HPDE6-E6E7 (cell line): ENCODE results near the gene WDR82.
"Not testable (repeated sequence)": the region's sequence is repeated elsewhere in the genome, so short reads cannot be mapped to it uniquely, and the experiment has no call there.

Experiments used
- DNase-seq: peaks from one replicate; pipeline ENCODE4 v3.0.0; 2011; ENCODE audit warnings: missing footprints; ENCODE audit errors: extremely low spot score

WDR82 gene

DNA sequence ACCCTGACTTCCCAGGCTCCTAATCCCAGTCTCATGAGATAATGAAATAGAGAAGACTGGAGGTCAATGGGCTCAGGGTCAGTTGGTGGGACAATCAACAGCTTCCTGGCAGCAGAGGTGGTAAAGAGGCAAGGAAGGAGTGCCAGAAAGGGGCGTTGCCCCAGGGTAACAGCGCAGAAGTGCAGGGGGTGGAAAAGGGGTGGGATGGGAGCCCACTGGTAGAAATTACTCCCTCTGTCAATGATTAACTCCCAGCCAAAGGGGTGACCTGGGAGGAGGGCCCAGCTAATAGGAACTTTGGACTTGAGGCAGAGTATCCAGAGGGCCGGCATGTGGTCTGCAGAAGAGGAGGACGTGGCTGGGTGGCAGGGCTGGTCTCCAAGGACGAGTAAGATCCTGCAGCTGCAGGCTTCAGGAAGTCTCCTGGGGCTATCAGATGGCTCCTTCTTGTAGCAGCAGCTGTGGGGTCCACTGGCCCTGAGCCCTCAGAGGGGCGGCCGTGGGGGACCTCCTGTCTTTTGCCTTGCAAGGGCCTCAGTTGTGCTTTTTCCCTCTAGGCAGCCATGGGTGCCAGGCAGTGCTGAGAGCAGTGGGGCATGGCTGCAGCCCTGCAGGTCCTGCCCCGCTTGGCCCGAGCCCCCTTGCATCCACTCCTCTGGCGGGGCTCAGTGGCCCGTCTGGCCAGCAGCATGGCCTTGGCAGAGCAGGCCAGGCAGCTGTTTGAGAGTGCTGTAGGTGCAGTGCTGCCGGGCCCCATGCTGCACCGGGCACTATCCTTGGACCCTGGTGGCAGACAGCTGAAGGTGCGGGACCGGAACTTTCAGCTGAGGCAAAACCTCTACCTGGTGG, 11.5 kb upstream of the WDR82 start:
- no peak for DNase-seq

DNA sequence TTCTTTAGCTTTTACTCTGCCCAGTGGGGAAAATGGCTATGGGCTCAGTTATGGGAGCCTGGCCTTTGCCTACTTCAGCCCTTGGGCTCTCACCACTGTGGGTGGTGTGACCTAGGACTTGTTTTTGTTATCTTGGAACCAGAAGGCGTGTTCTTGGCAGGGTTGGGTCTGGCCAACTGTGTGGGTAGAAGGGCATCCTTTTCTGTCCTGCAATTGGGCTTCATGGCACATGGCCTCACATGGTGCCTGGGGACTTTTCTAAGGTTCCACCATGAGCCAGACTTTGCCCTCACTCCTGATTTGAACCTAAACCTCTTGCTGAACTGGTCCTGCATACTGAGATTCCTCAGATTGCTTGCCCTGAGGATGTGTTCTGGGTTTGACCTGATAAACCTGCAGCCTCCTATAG, 10.9 kb upstream of the WDR82 start:
- DNase-seq: no peak

DNA sequence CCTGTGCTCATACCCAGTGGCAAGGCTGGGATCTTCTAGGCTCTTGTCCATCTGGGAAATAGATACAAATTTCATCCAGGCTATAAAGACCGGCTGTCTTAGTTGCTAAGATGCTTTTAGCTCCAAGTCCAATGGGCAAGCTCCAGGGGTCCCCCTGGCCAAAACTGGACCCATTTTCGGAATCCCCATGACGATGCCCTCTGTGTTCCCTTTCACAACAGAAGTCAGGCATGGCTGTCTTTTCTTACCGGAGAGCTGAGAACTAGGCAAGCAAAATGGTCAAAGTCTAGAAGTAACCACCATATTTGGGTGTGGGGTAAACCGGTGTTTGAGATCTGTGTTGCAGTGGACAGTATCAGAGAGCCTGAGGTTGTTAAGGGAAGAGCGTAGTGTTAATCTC, 10.2 kb upstream of the WDR82 start:
- DNase-seq: no peak

DNA sequence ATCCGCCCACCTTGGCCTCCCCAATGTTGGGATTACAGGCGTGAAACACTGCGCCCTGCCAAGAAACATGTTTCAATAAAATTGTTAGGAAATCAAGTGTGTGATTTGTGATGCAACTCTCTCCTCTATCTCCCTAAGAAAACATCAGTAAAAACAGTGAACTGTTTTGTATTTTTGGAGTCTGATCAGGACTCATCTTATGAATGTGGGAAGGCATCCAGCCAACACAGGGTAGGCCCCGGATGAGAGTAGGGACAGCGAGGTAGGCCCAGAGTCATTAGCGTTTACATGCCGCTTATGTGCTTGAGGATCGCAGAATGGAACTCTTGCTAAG, 8.3 kb upstream of the WDR82 start:
- no peak for DNase-seq

DNA sequence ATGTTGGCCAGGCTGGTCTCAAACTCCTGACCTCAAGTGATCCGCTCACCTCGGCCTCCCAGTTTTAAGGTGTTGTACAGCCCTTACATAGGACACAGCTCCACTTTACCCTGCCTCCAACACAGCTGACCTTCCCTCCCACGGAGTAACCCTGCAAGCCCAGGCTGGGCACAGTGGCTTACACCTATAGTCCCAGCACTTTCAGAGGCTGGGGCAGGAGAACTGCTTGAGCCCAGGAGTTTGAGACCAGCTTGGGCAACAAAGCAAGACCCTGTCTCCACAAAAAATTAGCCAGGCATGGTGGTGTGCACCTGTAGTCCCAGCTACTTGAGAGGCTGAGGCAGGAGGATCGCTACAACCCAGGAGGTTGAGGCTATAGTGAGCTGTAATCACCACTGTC, 5.6 kb upstream of the WDR82 start:
- DNase-seq: not testable (repeated sequence)

DNA sequence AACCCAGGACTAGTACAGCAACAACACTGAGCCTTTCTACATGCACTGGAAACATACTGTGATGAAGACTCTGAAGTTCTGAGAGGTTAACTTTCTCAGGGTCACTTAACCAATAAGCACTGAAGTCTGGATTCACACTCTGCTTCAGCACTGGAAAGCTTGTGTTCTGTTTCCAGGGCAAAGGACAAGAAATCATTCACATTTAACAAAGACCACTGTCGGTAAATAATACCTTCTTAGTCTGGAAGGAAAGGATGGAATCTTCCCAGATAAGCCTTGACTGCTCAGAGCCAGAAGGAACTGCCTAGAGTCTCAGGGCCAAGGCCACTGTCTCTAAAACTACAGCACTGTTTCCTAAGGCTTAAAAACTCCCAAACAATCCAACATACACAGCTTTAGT, 4.9 kb upstream of the WDR82 start:
- no peak for DNase-seq

DNA sequence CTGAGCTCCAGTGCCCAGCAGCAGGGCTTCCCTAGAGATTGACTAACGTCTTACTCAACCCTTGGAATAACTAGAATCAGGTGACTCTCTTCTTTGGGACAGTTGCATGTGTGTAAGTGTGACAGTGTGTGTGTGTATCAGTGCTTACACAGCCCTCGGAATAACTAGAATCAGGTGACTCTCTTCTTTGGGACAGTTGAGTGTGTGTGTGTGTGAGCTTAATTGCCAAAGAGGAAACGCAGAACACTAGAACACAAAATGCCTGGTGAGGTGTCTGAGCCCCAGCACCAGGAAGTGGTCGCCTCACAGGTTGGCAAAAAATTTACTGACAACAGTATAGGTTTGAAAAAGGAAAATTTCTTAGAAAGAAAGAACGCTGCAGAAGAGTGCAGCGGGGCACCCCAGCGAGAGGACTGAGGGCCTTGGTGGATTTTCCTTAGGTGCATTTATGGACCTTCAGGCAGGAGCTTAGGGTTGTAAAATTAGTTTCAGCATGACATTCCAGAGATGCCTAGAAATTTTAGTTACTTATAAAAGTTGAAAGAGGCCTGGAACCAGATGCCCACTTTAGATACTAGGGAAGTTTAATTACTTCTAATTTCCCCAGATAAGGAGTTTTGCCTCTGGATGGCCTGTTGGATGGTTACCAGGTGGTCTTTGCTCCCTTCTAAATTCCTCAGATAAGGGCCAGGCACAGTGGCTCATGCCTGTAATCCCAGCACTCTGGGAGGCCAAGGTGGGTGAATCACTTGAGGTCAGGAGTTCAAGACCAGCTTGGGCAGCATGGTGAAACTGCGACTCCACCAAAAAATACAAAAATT, 3.7 kb upstream of the WDR82 start:
- no peak for DNase-seq

DNA sequence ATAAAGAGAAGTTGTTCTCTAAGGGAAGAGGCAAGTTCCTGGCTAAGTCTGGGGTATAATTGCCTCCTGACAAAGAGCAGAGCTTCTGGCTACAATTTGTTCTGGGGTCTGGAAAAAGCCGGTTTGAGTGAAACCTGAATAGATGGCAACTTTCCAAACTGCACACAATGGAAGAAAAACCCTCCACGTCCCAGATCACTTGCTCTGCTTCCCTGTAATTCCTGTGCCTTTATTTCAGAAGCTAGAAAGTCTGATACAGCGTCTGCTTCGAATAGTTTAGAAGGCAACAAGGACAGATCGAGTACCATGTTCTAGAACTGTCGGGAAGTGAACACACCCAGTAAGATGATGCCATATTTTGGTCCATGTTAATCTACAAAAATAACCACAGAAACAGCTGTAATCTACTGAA, 1.6 kb upstream of the WDR82 start:
- DNase-seq: no peak

DNA sequence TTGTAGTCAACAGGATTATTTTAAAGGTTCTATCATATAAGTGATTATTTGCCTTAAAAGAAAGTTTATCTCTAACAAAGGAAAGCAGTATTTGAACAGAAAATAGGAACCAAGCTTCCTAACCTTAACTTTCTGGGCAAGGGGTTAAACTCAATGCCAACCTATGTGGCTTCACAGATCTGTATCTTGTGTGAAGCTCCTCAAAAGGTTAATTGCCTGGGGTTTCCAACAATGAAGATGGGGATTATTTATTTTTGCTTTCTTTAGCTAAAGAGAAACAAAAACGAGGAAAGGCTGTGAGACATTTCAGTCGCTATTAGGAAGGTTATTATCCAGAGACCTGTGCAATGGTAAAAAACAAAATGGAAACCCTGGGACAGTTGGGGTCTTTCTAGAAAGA, 1.1 kb upstream of the WDR82 start:
- no peak for DNase-seq

DNA sequence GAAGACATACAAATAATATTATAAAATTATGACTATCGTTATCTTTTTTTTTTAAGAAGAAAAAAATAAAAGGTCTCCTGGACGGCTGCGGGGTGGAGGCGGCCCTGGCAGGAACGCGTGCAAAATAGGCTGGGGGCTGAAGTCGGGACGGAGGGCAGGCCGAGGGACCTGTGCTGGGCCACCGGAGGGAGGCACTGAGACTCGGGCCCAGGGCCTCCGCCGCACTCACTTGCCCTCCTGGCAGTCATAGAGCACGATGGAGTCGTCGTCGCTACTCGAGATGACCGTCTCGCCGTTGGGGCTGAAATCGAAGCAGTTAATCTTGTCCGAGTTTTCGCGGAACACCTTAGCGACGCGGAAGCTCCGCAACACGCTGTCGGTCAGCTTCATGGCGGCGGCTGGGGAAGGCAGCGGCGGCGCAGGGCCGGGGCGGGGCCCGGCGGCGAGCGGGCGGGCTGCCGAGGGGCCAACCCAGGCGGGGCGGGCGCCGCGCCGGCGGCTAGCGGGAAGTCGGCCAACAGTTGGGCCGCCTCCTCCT, 408 bp downstream of the WDR82 start:
- no peak for DNase-seq

DNA sequence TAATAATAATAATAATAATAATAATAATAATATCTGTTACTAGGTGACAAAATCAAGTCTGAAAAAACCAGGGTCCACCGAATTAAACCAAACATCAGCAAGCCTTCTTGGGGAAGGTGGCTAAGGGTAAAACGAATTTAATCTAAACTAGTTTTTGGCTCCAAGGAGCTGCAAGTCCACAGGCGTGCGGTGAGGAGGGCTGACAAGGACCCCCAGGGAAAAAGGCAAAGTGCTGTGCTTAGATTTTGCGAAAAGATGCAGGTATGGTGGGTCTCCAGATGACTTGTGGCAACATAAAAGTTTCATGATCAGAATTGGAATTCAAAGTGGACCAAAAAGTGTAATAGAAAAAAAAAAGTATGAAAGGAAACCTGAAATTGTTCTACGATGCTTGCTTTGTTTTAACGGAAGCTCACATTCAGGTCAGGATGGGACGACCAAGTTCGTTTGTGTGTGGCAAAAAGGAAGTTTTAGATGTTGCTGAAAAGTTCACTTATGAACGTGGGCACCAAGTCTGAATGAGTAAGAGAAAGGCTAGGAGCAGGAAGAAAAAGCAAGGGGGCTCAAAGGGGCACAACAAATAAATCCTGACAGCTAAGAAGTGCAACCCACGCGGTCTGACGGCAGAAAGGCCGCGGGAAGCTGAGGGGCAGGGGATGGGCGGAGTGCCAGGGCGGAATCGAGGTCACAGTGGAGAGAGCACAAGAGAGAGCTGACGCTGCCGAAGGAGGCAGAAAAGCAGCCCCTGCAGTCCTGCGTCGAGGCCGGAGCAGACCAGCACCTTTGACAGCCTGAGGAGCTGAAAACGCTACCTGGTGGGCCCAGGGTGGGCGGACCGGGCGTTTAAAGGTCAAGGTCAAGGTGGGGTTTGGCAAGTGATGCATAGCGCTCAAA, 1.1 kb downstream of the WDR82 start:
- no peak for DNase-seq

DNA sequence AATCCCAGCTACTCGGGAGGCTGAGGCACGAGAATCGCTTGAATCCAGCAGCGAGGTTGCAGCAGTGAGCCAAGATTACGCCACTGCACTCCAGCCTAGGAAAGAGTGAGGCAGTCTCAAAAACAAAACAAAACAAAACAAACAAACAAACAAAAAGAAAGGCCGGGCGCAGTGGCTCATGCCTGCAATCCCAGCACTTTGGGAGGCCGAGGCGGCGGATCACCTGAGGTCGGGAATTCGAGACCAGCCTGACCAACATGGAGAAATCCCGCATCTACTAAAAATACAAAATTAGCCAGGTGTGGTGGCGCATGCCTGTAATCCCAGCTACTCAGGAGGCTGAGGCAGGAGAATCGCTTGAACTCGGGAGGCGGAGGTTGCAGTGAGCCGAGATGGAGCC, 3.7 kb downstream of the WDR82 start:
- DNase-seq: not testable (repeated sequence)

DNA sequence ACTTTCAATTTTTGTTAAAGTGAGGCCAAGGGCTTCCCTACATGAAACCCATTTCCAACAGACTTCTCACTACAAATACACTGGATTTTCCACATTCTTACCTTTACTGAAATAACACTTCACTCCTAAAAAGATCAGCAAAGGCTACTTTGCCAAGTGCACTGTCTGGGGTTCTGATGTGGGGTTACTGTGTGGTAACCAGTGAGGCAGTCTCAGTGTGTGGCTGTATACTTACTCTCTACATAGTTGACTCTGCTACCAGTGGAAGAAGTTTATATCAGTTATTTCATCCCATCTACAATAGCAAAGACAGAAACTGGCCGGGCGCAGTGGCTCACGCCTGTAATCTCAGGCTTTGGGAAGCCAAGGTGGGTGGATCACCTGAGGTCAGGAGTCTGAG, 5.6 kb downstream of the WDR82 start:
- no peak for DNase-seq

DNA sequence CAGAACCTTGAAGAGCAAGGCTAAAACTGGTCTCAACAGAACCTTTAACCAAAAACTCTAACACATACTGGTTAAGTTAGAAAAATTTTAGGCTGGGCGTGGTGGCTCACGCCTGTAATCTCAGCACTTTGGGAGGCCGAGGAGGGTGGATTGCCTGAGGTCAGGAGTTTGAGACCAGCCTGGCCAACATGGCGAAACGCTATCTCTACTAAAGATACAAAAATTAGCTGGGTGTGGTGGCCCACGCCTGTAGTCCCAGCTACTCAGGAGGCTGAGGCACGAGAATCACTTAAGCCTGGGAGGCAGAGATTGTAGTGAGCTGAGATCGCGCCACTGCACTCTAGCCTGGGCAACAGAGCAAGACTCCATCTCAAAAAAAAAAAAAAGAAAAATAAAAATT, 6.3 kb downstream of the WDR82 start:
- not testable (repeated sequence) for DNase-seq

DNA sequence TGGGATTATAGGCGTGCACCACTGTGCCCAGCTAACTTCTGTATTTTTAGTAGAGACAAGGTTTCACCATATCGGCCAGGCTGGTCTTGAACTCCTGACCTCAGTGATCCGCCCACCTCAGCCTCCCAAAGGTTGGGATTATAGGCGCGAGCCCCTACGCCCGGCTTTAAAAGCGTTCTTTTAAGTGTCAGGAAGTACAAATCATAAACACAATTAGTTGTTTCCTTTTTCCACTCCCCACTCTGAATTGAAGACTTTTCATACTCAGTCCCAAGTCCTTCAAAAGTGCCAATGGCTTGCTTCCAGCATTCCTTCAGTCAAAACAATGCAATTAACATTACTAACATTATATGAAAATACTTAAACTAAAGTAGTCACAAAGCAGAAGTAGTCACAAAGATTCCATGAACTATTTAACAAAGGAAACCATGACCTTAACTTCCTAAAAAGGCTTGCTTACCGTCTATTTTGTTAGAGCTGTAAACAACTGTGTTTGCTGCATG, 8.1 kb downstream of the WDR82 start:
- no peak for DNase-seq

DNA sequence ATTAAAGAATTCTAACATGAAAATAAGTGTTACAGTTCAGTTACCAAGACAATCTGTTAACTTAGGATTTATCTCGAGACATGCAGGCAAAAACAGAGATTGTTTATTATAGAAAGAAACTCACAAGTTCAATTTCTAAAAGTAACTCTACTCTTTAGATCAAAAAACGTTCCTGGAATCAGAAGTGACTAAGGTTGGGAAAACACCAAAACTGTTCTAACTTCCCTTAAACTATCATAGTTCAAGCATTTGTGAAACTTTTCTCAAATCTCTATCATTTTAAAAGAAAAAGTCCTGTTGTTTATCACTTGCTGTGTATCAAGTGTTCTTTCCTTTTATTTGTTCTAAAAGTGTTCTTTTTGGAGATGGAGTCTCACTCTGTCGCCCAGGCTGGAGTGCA, 8.7 kb downstream of the WDR82 start:
- no peak for DNase-seq

DNA sequence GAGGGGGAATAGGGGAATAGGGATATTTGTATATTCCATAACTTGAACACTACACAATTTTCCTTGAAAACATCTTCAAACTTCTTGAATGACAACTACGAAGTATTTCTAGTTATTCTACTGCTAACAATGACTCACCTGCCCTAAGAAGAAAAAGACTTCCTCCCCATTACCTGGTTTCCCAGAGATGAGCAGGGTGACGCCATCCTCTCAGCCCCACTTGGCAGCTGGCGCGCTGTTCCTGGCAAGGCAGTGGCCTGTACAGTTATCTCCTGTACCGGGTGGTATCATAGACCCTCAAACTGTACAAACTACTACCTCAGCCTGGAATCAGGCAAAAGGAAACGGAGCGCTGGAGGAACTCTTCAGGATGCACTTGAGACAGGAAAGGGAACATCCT, 10.4 kb downstream of the WDR82 start:
- no peak for DNase-seq

DNA sequence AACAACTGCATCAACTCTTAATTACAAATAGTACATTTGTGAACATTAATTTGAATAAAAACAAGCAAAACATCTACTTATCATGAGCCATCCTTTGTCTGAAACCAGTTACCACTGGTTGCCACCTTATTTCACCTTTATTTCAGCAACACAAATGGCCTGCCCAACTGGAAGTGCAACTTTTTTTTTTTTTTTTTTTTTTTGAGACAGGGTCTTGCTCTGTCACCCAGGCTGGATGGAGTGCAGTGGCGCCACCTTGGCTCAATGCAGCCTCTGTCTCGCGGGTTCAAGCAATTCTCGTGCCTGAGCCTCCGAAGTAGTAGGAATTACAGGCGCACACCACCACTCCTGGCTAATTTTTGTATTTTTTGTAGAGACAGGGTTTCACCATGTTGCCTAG, 13.1 kb downstream of the WDR82 start:
- DNase-seq: no peak

DNA sequence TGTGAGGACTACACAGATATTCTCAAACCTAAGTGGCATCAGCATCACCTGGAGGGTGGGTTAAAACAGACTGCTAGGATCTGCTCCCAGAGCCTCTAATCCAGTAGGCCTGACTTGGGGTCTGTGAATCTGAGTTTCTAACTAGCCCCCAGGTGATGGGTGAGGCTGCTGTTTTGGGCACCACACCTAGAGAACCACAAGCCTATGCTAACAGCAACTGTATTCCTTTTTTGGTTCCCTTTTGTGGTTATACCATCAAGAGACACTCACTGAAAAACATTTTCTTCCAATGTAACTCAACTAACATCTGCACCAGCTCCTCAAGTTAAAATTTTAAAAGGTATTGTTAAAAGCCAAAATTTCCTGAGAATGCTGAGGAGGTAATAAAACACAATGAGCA, 16.0 kb downstream of the WDR82 start:
- DNase-seq: no peak

DNA sequence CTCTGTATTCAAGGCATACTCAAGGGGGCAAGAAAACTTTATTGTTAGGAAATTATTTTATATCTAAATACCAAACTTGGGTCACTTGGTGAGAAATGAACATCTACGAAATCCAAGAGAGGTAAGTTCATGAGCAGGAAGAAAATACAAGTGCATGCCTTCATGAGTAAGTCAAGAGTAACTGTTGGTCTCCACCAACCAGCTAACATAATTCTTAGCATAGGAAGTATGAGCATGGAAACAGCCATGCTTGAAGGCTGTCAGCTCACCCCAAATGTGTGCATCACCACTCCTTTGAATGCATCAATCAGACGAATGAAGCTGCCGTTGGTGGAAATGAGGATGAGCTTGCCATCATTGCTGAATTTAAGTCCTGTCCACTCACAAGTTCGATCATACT, 19.0 kb downstream of the WDR82 start:
- DNase-seq: no peak

DNA sequence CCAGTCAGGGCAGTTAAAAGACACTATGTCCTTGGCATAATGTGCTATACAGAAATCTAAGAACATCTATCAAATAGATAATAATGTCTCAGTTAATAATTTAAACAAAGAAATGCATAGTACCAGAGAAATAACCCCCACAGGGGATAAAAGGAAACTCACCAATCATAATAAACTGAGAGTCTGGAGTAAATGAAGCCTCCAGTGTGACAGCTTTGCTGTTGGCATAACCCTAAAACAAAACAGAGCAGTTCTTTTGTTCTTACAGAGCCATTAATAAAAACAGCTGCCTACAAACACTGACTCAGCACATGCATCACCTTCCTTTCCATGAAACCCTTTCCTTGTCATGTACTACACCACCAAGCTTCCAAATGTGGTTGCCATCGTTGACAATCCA, 19.4 kb downstream of the WDR82 start:
- no peak for DNase-seq

DNA sequence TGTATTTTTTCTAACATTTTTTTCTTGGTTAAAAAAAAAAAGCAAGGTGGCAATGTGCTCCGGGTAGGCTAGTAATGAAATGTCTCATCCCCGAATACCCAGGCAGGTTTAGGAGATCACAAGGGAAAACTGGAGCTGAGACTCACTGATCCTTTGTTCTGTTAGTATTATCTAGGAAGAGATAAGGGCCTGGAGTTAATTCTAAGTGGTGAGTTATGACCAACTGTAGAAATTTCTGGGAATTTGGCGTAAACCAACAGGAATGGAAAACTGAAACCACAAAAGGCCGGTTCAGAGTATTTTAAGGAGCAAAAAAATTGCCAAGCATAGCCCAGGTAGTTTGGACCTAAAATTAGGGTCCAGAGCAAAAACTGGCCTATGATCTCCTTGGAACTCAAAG, 20.5 kb downstream of the WDR82 start:
- no peak for DNase-seq
